ENCODE measurements around the gene FOXG1.

FOXG1 gene

DNA sequence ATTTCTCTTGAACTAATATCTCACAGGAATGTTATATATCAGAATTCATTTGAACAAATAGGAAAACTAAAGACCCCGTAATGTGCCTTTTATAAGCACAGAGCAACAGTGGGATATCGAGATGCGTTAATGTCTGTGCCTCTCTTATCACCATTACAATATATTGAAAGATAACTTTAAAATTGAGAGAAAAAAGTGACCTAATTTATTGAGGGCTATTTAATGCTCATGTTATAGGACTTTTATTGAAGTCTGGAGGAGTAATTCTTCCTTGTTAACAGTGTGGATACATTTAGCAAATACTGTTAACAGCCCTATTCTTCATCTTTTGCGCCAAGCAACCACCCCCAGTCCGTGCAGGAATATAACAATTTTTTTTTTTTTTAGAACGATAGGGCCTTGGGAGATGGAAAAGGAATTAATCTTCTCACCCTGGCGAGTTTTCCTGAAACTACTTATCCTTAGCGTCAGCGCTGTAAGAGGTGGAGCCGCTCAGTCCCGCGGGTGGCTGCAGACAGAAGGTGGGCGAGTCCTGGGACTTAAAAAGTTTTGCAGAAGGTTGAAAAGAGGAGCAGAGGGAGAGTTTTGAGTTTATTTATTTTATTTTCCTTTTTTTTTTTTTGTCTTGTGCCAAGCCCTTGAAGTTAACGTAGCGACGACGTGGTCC is 11.0 kb downstream of the FOXG1 start:
- DNase-seq (ENCODE audit: low read depth), result no peak
- TF ChIP-seq MYC (IDR thresholded peaks at IDR 0.05; ENCODE audit: low read depth, low read length) (no peak), POLR2A (IDR thresholded peaks at IDR 0.05; ENCODE audit: extremely low read depth, insufficient read length) (no peak)
- TF ChIP-seq, protein P1, sequence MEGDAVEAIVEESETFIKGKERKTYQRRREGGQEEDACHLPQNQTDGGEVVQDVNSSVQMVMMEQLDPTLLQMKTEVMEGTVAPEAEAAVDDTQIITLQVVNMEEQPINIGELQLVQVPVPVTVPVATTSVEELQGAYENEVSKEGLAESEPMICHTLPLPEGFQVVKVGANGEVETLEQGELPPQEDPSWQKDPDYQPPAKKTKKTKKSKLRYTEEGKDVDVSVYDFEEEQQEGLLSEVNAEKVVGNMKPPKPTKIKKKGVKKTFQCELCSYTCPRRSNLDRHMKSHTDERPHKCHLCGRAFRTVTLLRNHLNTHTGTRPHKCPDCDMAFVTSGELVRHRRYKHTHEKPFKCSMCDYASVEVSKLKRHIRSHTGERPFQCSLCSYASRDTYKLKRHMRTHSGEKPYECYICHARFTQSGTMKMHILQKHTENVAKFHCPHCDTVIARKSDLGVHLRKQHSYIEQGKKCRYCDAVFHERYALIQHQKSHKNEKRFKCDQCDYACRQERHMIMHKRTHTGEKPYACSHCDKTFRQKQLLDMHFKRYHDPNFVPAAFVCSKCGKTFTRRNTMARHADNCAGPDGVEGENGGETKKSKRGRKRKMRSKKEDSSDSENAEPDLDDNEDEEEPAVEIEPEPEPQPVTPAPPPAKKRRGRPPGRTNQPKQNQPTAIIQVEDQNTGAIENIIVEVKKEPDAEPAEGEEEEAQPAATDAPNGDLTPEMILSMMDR (IDR thresholded peaks at IDR 0.05; ENCODE audit: low read depth, low read length), result no peak
- TF ChIP-seq, protein P2, sequence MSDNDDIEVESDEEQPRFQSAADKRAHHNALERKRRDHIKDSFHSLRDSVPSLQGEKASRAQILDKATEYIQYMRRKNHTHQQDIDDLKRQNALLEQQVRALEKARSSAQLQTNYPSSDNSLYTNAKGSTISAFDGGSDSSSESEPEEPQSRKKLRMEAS (IDR thresholded peaks at IDR 0.05; ENCODE audit: low read depth, low read length), result no peak

DNA sequence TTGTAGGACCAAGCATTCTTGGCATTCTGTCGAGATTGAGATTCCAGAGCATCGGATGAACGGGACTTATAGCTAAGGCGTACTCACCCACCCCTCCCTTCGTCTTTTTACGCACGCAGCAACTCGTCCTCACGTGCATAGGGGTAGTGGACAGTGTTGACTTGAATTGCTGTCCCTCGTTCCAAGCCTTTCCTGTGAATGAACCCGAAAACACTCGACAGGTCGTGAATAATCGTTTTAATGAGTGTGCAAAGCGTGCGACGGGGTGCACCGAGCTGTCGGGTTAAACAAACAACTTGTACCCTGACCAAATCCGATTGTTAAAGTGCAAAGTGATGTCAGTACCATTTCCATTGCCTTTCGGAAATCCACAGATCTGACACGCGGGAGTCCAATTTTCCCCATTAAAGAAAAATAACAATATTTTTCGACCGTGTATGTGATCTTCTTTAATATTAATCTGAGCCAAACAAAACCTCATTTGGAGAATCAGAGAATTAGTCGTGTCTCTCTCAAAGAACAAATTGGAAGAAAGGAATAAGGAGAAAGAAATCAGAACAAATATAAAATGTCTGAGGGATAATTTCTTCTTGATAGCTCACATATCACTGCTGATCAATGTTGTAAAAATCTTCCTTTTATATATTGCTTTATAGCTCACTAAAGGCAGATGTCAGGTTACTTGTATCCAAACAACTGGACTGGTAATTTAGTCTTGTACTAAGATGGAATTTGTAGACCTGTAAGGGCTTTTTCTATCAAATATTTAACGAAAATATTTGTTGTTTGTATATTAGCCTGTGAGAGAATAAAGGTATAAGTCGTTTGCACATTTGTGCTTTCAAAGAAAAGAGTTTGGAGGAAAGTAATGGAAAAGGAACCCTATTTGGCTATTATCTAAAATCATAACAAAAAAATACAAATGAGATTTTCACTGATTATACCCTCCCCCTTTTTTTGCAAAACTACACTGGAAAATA is 11.8 kb downstream of the FOXG1 start:
- no peak for DNase-seq (ENCODE audit: low read depth)
- TF ChIP-seq, protein P1 (IDR thresholded peaks at IDR 0.05; ENCODE audit: low read depth, low read length), result no peak
- TF ChIP-seq, protein P2 (IDR thresholded peaks at IDR 0.05; ENCODE audit: low read depth, low read length), result no peak
- TF ChIP-seq MYC (IDR thresholded peaks at IDR 0.05; ENCODE audit: low read depth, low read length), result no peak
- no peak for TF ChIP-seq POLR2A (IDR thresholded peaks at IDR 0.05; ENCODE audit: extremely low read depth, insufficient read length)
- no peak overlapping the region for H3K4me3 ChIP-seq (ENCODE audit: low read depth, low read length)

More for the DNA sequence above, 11.0 kb downstream of the FOXG1 start:
- no peak overlapping the region for H3K4me3 ChIP-seq (ENCODE audit: low read depth, low read length)

DNA sequence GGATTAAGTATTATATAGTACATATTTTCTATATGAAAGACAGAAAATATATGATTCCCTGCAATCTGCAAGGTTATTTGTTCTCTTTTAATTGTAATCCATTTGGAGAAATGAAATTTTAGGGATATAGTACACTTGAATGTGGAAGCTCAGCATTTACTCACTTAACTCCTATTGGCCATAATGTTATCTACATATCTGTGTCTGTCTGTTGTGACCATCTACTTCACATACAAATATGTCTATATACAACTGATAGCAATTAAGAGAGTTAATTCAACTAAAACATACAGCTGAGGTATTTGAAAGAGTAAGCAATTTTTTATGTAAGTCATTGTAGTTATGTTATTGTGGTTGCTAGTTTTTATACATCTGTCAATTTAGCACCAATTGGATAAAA is 12.9 kb downstream of the FOXG1 start:
- no peak for DNase-seq (ENCODE audit: low read depth)
- H3K4me3 ChIP-seq (ENCODE audit: low read depth, low read length), result no peak overlapping the region
- TF ChIP-seq MYC (IDR thresholded peaks at IDR 0.05; ENCODE audit: low read depth, low read length) (no peak), POLR2A (IDR thresholded peaks at IDR 0.05; ENCODE audit: extremely low read depth, insufficient read length) (no peak)
- TF ChIP-seq, protein P1 (IDR thresholded peaks at IDR 0.05; ENCODE audit: low read depth, low read length), result no peak
- TF ChIP-seq, protein P2 (IDR thresholded peaks at IDR 0.05; ENCODE audit: low read depth, low read length), result no peak

DNA sequence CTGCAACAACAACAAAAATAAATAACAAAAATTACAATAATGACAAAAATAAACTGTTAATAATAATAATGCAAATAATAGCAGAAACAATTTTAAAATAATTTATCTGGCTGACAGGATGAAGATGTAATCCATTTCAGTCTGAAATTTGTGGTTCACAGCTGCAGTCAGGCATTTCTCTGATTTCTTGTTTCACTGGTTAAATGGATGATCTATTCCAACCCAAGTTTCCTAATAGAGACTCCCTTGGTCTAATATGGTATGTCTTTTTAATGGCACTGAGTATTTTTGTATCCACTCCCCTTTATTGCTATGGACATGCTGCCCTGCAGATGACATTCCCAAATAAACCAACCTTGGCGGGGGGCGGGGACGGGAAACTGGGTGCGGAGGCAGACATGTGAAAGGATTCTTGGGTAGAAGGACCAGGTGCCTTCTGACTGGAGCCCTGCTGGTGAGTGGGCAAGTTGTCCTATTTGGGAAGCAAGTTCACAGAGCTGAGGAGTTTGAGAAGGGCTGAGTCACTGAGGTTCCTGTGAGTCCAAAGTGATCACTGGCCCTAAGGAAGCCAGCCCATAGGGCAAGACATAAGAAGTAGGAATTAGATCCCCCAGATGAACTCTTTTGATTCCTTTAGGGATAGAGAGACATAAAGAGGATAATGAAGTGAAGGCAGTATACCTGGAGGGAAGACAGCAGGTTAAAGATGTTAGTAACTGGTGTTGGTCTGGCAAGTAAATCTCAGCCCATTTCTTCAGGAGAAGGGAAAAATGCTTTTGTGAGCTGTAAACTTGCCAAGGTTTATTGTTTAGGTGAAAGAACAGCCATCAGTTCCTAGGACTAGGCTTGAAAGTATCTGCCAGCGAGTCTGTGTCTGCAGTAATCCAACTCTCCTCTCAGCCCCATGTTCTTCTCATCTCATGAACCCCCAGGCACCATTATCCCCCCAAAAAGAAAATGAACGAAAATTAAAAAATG is 14.5 kb downstream of the FOXG1 start:
- no peak overlapping the region for H3K4me3 ChIP-seq (ENCODE audit: low read depth, low read length)
- no peak for TF ChIP-seq POLR2A (IDR thresholded peaks at IDR 0.05; ENCODE audit: extremely low read depth, insufficient read length)
- no peak for TF ChIP-seq MYC (IDR thresholded peaks at IDR 0.05; ENCODE audit: low read depth, low read length)
- TF ChIP-seq, protein P1 (IDR thresholded peaks at IDR 0.05; ENCODE audit: low read depth, low read length), result no peak
- TF ChIP-seq, protein P2 (IDR thresholded peaks at IDR 0.05; ENCODE audit: low read depth, low read length), result no peak
- no peak for DNase-seq (ENCODE audit: low read depth)

DNA sequence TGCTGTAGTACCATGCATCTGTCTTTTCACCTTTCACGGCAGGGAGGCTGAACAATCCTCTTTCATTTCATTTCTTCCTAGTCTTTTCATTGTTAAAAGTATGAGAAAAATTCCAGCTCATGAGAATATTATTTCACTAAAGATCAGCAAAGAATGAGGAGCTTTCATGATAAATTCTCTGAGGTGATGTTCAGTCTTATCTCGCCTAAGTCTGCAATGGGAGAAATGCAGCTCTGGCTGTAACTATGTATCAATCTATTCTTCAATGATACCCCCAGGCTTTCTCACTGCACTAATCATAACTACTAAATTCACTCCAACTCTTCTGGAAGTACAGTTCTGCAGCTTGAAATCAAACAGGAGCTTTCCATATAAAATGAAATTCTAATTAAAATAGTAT is 15.7 kb downstream of the FOXG1 start:
- no peak for DNase-seq (ENCODE audit: low read depth)
- no peak overlapping the region for H3K4me3 ChIP-seq (ENCODE audit: low read depth, low read length)
- TF ChIP-seq MYC (IDR thresholded peaks at IDR 0.05; ENCODE audit: low read depth, low read length), result no peak
- TF ChIP-seq, protein P2 (IDR thresholded peaks at IDR 0.05; ENCODE audit: low read depth, low read length), result no peak
- TF ChIP-seq, protein P1 (IDR thresholded peaks at IDR 0.05; ENCODE audit: low read depth, low read length), result no peak
- TF ChIP-seq POLR2A (IDR thresholded peaks at IDR 0.05; ENCODE audit: extremely low read depth, insufficient read length), result no peak

Measured in NB4 (cell line).